Parathyroid adenoma (tissue), 2 donors: ENCODE data around the gene SLC2A11.

ENCODE experiments used
- H2AFZ ChIP-seq: fragments of 300-600 bp; sonication (generic); one replicate; pipeline ENCODE4 v1.7.0; 2017; ENCODE audit warnings: antibody characterized with exemption, mild to moderate bottlenecking
- H3K27ac ChIP-seq: fragments of 300-600 bp; sonication (generic); one replicate; pipeline ENCODE4 v1.7.0; 2017
- H3K27me3 ChIP-seq: fragments of 300-600 bp; sonication (generic); one replicate; pipeline ENCODE4 v1.7.0; 2017; ENCODE audit warnings: low read length; ENCODE audit not compliant: control insufficient read depth, insufficient read depth
- H3K36me3 ChIP-seq: fragments of 300-600 bp; sonication (generic); one replicate; pipeline ENCODE4 v1.7.0; 2017; ENCODE audit warnings: low read length; ENCODE audit not compliant: control insufficient read depth, insufficient read depth
- H3K4me1 ChIP-seq: fragments of 300-600 bp; sonication (generic); one replicate; pipeline ENCODE4 v1.7.0; 2017; ENCODE audit warnings: control low read depth
- H3K4me2 ChIP-seq: fragments of 300-600 bp; sonication (generic); one replicate; pipeline ENCODE4 v1.7.0; 2017; ENCODE audit warnings: low read length
- H3K4me3 ChIP-seq: fragments of 300-600 bp; sonication (generic); one replicate; pipeline ENCODE4 v1.7.0; 2017; ENCODE audit warnings: low read depth, low read length
- H3K79me2 ChIP-seq: fragments of 300-600 bp; sonication (generic); one replicate; pipeline ENCODE4 v1.7.0; 2017; ENCODE audit warnings: control low read depth
- H3K9ac ChIP-seq: fragments of 300-600 bp; sonication (generic); one replicate; pipeline ENCODE4 v1.7.0; 2017; ENCODE audit warnings: mild to moderate bottlenecking
- H3K9me3 ChIP-seq: fragments of 300-600 bp; sonication (generic); one replicate; pipeline ENCODE4 v1.7.0; 2017; ENCODE audit warnings: low read length; ENCODE audit not compliant: control insufficient read depth
- TF ChIP-seq, protein P1 (sequence below): fragments of 300-600 bp; sonication (generic); IDR thresholded peaks from one replicate; pipeline ENCODE4 v1.7.0; 2017; ENCODE audit warnings: antibody characterized with exemption, mild to moderate bottlenecking
- donor health status: primary hyperparathyroidism.

The SLC2A11 gene

GRCh38 chr22:23824476-23825245 lies 33.0 kb upstream of the SLC2A11 start:
- Histone ChIP-seq H3K36me3 (no peaks in the 10 kb centered on the region), H3K79me2 (no peaks in the 10 kb centered on the region), H3K27me3 (no peaks in the 10 kb centered on the region), H3K4me1 (no peaks in the 10 kb centered on the region), H3K4me2 (no peak overlapping the region), H2AFZ (no peak overlapping the region), H3K9me3 (no peaks in the 10 kb centered on the region), H3K4me3 (no peak overlapping the region), H3K27ac (no peak overlapping the region), H3K9ac (no peak overlapping the region)
- TF ChIP-seq, protein P1, sequence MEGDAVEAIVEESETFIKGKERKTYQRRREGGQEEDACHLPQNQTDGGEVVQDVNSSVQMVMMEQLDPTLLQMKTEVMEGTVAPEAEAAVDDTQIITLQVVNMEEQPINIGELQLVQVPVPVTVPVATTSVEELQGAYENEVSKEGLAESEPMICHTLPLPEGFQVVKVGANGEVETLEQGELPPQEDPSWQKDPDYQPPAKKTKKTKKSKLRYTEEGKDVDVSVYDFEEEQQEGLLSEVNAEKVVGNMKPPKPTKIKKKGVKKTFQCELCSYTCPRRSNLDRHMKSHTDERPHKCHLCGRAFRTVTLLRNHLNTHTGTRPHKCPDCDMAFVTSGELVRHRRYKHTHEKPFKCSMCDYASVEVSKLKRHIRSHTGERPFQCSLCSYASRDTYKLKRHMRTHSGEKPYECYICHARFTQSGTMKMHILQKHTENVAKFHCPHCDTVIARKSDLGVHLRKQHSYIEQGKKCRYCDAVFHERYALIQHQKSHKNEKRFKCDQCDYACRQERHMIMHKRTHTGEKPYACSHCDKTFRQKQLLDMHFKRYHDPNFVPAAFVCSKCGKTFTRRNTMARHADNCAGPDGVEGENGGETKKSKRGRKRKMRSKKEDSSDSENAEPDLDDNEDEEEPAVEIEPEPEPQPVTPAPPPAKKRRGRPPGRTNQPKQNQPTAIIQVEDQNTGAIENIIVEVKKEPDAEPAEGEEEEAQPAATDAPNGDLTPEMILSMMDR, result no peak

GRCh38 chr22:23825246-23825905 lies 32.3 kb upstream of the SLC2A11 start:
- TF ChIP-seq, protein P1, result no peak
- no peak overlapping the region for H3K27ac ChIP-seq

GRCh38 chr22:23826510-23827350 lies 30.9 kb upstream of the SLC2A11 start:
- no peak overlapping the region for H3K4me3 ChIP-seq
- H3K4me2 ChIP-seq, result no peak overlapping the region
- H3K9me3 ChIP-seq, result no peaks in the 10 kb centered on the region
- no peaks in the 10 kb centered on the region for H3K79me2 ChIP-seq
- no peaks in the 10 kb centered on the region for H3K27me3 ChIP-seq
- H3K9ac ChIP-seq, result no peak overlapping the region
- TF ChIP-seq, protein P1, result no peak
- no peak overlapping the region for H3K27ac ChIP-seq
- H2AFZ ChIP-seq, result no peak overlapping the region
- H3K36me3 ChIP-seq, result no peaks in the 10 kb centered on the region
- H3K4me1 ChIP-seq, result no peaks in the 10 kb centered on the region

More at GRCh38 chr22:23825246-23825905, 32.3 kb upstream of the SLC2A11 start:
- Histone ChIP-seq H2AFZ (no peak overlapping the region), H3K9me3 (no peaks in the 10 kb centered on the region), H3K4me2 (no peak overlapping the region), H3K4me3 (no peak overlapping the region), H3K27me3 (no peaks in the 10 kb centered on the region), H3K9ac (no peak overlapping the region), H3K79me2 (no peaks in the 10 kb centered on the region), H3K4me1 (no peaks in the 10 kb centered on the region), H3K36me3 (no peaks in the 10 kb centered on the region)

- Histone ChIP-seq H3K4me1 (no peaks in the 10 kb centered on the region), H2AFZ (no peak overlapping the region), H3K27me3 (no peaks in the 10 kb centered on the region), H3K9ac (no peak overlapping the region), H3K4me2 (no peak overlapping the region), H3K4me3 (no peak overlapping the region), H3K79me2 (no peaks in the 10 kb centered on the region), H3K9me3 (no peaks in the 10 kb centered on the region), H3K36me3 (no peaks in the 10 kb centered on the region), H3K27ac (no peak overlapping the region)
- TF ChIP-seq, protein P1, result no peak
These were observed 30.2 kb upstream of the SLC2A11 start for GRCh38 chr22:23827351-23827995.
